WTC11 (cell line): ENCODE measurements around the gene GPR139. TPM values are rescaled to one million over a fixed set of nuclear protein-coding genes. Genes with fewer than 3 reads are reported as not detected.

Experiments used
- ATAC-seq: fragments of 200-7000 bp; cut with Tn5 transposase; 2 replicates; pipeline ENCODE4 v1.10.0; 2021; ENCODE audit warnings: mild to moderate bottlenecking, moderate library complexity
- CTCF ChIA-PET: fragments of 300-600 bp; sonication (Branson Sonifier 250); formaldehyde crosslinking; loops from one replicate; lab custom pipeline; 2021; ENCODE audit warnings: antibody characterized with exemption; lab: Charles Lee
- POLR2A ChIA-PET: fragments of 350-600 bp; sonication (Branson Sonifier 250); formaldehyde crosslinking; loops from one replicate; lab custom pipeline; 2021; ENCODE audit warnings: antibody characterized with exemption; lab: Charles Lee
- DNase-seq: peaks from one replicate; pipeline ENCODE4 v3.0.0; 2021; ENCODE audit warnings: low spot score
- H3K27ac Mint-ChIP-seq: 2 replicates; pipeline ENCODE4 v1.8.0; 2021; ENCODE audit warnings: mixed read lengths
- H3K27me3 Mint-ChIP-seq: 2 replicates; pipeline ENCODE4 v1.8.0; 2021; ENCODE audit warnings: low read depth, mild to moderate bottlenecking, moderate library complexity, mixed read lengths
- H3K36me3 Mint-ChIP-seq: 2 replicates; pipeline ENCODE4 v1.8.0; 2021; ENCODE audit warnings: mixed read lengths
- H3K4me1 Mint-ChIP-seq: 2 replicates; pipeline ENCODE4 v1.8.0; 2022; ENCODE audit warnings: mixed read lengths
- H3K4me3 Mint-ChIP-seq: 2 replicates; pipeline ENCODE4 v1.8.0; 2021; ENCODE audit warnings: mild to moderate bottlenecking, moderate library complexity, mixed read lengths
- H3K9me3 Mint-ChIP-seq: 2 replicates; pipeline ENCODE4 v1.8.0; 2021; ENCODE audit warnings: mixed read lengths
- ATF3 ChIP-seq: sonication (generic); formaldehyde crosslinking; conservative IDR thresholded peaks from 2 replicates; pipeline ENCODE4 v1.8.1; 2022; ENCODE audit warnings: mild to moderate bottlenecking, missing genetic modification reagents
- CDX4 ChIP-seq: fragments of 250-450 bp; sonication (Bioruptor Pico); IDR thresholded peaks from 2 replicates; pipeline ENCODE4 v1.9.0; 2021; ENCODE audit warnings: moderate library complexity, mild to moderate bottlenecking, inconsistent platforms, borderline replicate concordance
- E2F5 ChIP-seq: sonication (generic); formaldehyde crosslinking; IDR thresholded peaks from 2 replicates; pipeline ENCODE4 v1.8.1; 2022; ENCODE audit warnings: mild to moderate bottlenecking, moderate library complexity, missing genetic modification reagents
- ESRRA ChIP-seq: sonication (generic); formaldehyde crosslinking; IDR thresholded peaks from 2 replicates; pipeline ENCODE4 v1.8.1; 2022; ENCODE audit warnings: mild to moderate bottlenecking, missing genetic modification reagents, borderline replicate concordance
- HMGA2 ChIP-seq: fragments of 250-450 bp; sonication (Bioruptor Pico); IDR thresholded peaks from 2 replicates; pipeline ENCODE4 v1.4.0; 2021; ENCODE audit warnings: mild to moderate bottlenecking, moderate library complexity
- HMGXB4 ChIP-seq: sonication (generic); formaldehyde crosslinking; IDR thresholded peaks from 2 replicates; pipeline ENCODE4 v1.8.1; 2023; ENCODE audit warnings: mild to moderate bottlenecking, moderate library complexity, missing genetic modification reagents
- MAX ChIP-seq: sonication (generic); formaldehyde crosslinking; IDR thresholded peaks from 2 replicates; pipeline ENCODE4 v1.8.0; 2022; ENCODE audit warnings: mild to moderate bottlenecking, missing genetic modification reagents
- MXD4 ChIP-seq: fragments of 250-450 bp; sonication (Bioruptor Pico); IDR thresholded peaks from 2 replicates; pipeline ENCODE4 v1.8.0; 2021; ENCODE audit warnings: mild to moderate bottlenecking, moderate library complexity, borderline replicate concordance
- MYBL2 ChIP-seq: sonication (generic); formaldehyde crosslinking; IDR thresholded peaks from 2 replicates; pipeline ENCODE4 v1.8.1; 2023; ENCODE audit warnings: mild to moderate bottlenecking, moderate library complexity, missing genetic modification reagents
- NFATC4 ChIP-seq: fragments of 250-450 bp; sonication (Bioruptor Pico); IDR thresholded peaks from 2 replicates; pipeline ENCODE4 v1.9.0; 2021; ENCODE audit warnings: mild to moderate bottlenecking
- NFE2L1 ChIP-seq: sonication (generic); formaldehyde crosslinking; IDR thresholded peaks from 2 replicates; pipeline ENCODE4 v1.8.1; 2023; ENCODE audit warnings: missing genetic modification reagents
- NR1H2 ChIP-seq: sonication (generic); formaldehyde crosslinking; IDR thresholded peaks from 2 replicates; pipeline ENCODE4 v1.9.0; 2021; ENCODE audit warnings: mild to moderate bottlenecking, moderate library complexity, missing genetic modification reagents
- RORB ChIP-seq: fragments of 250-450 bp; sonication (Bioruptor Pico); IDR thresholded peaks from 2 replicates; pipeline ENCODE4 v1.9.0; 2021; ENCODE audit warnings: mild to moderate bottlenecking
- TP53 ChIP-seq: sonication (generic); formaldehyde crosslinking; IDR thresholded peaks from 2 replicates; pipeline ENCODE4 v1.8.1; 2023; ENCODE audit warnings: mild to moderate bottlenecking, missing genetic modification reagents
- ZBTB21 ChIP-seq: sonication (generic); formaldehyde crosslinking; IDR thresholded peaks from 2 replicates; pipeline ENCODE4 v1.8.1; 2023; ENCODE audit warnings: mild to moderate bottlenecking, missing genetic modification reagents, borderline replicate concordance
- ZMAT4 ChIP-seq: fragments of 250-450 bp; sonication (Bioruptor Pico); IDR thresholded peaks from 2 replicates; pipeline ENCODE4 v1.9.0; 2021; ENCODE audit warnings: mild to moderate bottlenecking
- ZNF232 ChIP-seq: sonication (generic); formaldehyde crosslinking; IDR thresholded peaks from 2 replicates; pipeline ENCODE4 v1.8.0; 2022; ENCODE audit warnings: mild to moderate bottlenecking, missing genetic modification reagents
- ZNF532 ChIP-seq: fragments of 250-450 bp; sonication (Bioruptor Pico); IDR thresholded peaks from 2 replicates; pipeline ENCODE4 v1.9.0; 2021; ENCODE audit warnings: mild to moderate bottlenecking, borderline replicate concordance
- total RNA-seq: library from RNA; stranded (reverse); gene quantifications from 3 replicates; pipeline ENCODE4 v1.2.3, GENCODE V29; 2021

The GPR139 gene
- total RNA-seq, 1 experiment from 2014 or later: 0.48 TPM

- POLR2A ChIA-PET: no interaction called here
- Mint-ChIP-seq H3K4me3 (no peak overlapping the region), H3K4me1 (peaks cover 6% of the 10 kb centered on the region; the same call in 1 of the 2 replicates), H3K9me3 (peaks cover 6% of the 10 kb centered on the region), H3K36me3 (no peaks in the 10 kb centered on the region), H3K27me3 (no peaks in the 10 kb centered on the region), H3K27ac (no peak overlapping the region)
- DNase-seq (no peak), ATAC-seq (no peak)
- CTCF ChIA-PET: interaction anchor here (0.7 to 3.3 kb wide), 4 partner anchors 21 to 383 kb away, joined by 3 to 32 read pairs (median 3); no protein-coding TSS in a partner anchor
- TF ChIP-seq ZBTB21 (CRISPR knock-in tag) (no peak), MYBL2 (CRISPR knock-in tag) (no peak), TP53 (CRISPR knock-in tag) (no peak), ESRRA (CRISPR knock-in tag) (no peak), HMGA2 (CRISPR knock-in tag) (no peak), NFE2L1 (no peak), ZMAT4 (CRISPR knock-in tag) (no peak), E2F5 (CRISPR knock-in tag) (no peak), MXD4 (CRISPR knock-in tag) (no peak), RORB (CRISPR knock-in tag) (no peak), NFATC4 (no peak), ZNF532 (CRISPR knock-in tag) (no peak), ATF3 (CRISPR knock-in tag) (no peak), NR1H2 (no peak), MAX (CRISPR knock-in tag) (no peak), CDX4 (CRISPR knock-in tag) (no peak), ZNF232 (CRISPR knock-in tag) (no peak), HMGXB4 (CRISPR knock-in tag) (no peak)
Measured at GRCh38 chr16:20001856-20002707, 71.6 kb downstream of the GPR139 start.
